LNCAP (cell line): ENCODE results near the gene THBS2.

Experiments
- TF ChIP-seq, protein P1 (sequence below): fragments of 450-650 bp; IDR thresholded peaks from 2 replicates; pipeline ENCODE4 v1.5.1; 2017; ENCODE audit warnings: mild to moderate bottlenecking

The THBS2 gene

DNA sequence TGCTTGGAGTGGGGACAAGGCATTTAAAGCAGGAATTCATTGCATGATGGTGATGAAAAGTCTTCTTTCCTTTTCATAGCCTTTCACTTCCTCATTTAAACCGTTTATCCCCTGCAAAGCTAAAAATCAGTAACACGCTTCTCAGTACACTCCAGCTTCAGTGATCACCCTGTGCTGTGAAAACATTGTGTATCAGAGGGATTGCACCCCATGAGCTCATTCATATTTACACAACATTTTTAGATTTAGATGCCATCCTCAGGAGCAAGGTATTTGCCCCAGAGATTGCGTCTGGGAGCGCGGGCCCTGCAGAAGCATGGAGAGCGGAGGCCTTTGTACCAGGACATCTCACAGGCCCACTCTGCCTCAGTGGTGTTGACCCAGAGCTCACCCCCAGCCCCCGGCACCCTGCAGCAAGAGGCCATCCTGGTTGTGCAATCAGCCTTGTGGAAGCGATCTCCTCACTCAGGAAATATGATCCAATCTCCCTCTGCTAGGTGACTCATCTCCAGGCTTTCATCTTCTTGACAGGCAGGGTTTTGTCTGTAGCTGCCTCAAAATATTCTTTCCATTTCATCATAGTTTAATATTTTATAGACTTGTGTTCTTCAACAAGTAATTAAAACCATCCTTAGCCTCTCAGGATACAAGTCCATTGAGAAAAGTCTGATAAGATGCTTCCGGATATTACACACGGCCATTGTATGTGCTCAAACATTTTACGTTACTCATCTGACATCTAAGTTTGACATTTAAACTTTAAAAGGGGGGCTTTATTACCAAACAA lies 38.9 kb upstream of the THBS2 start:
- TF ChIP-seq, protein P1, sequence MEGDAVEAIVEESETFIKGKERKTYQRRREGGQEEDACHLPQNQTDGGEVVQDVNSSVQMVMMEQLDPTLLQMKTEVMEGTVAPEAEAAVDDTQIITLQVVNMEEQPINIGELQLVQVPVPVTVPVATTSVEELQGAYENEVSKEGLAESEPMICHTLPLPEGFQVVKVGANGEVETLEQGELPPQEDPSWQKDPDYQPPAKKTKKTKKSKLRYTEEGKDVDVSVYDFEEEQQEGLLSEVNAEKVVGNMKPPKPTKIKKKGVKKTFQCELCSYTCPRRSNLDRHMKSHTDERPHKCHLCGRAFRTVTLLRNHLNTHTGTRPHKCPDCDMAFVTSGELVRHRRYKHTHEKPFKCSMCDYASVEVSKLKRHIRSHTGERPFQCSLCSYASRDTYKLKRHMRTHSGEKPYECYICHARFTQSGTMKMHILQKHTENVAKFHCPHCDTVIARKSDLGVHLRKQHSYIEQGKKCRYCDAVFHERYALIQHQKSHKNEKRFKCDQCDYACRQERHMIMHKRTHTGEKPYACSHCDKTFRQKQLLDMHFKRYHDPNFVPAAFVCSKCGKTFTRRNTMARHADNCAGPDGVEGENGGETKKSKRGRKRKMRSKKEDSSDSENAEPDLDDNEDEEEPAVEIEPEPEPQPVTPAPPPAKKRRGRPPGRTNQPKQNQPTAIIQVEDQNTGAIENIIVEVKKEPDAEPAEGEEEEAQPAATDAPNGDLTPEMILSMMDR, result no peak

DNA sequence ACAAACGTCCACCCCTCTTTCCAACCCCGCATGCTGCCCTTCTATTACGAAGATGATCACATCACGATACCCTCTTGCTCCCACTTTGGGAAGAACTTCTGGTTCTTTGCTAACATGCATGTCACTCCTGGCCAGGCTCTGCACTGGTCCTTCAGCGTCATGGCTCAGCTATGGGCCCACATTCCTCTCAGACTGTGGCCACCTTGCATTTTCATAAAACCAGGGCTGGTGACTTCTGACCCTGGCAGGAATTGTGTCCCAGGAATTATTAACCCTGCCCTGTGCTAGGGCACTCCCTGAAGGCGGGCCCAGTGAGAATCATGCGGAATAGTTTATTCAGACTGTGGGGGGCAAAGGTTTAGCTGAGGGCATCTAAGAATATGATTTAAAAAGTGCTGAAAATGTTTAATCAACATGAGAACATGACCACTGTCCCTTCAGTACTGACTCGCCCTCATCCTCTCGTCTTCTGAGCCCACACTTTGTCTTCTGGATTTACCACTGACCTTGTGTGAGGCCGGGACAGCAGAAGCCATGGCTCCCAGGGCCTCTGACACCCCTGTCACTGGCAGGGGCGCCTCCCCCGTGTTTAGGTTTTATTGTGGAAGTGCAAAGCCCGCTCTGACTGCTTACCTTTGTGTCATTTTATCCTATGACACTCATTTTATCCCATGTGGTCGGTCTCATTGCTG lies 38.1 kb upstream of the THBS2 start:
- TF ChIP-seq, protein P1, result no peak

DNA sequence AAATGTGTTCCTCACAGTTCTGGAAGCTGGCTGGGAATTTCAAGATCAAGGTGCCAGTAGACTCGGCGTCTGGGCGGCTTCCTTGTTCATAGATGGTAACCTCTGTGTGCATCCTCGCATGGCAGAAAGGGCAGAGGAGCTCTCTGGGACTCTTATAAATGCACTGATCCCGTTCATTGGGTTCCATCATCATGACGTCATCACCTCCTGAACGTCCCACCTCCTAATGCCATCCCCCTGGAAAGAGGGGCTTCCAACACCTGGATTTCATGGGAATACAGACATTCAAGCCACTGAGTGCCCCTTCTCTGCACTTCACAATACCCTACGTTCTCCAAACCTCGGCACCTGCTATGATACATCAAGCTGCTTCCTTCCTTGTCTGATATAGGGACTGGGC lies 37.5 kb upstream of the THBS2 start:
- TF ChIP-seq, protein P1, result no peak

DNA sequence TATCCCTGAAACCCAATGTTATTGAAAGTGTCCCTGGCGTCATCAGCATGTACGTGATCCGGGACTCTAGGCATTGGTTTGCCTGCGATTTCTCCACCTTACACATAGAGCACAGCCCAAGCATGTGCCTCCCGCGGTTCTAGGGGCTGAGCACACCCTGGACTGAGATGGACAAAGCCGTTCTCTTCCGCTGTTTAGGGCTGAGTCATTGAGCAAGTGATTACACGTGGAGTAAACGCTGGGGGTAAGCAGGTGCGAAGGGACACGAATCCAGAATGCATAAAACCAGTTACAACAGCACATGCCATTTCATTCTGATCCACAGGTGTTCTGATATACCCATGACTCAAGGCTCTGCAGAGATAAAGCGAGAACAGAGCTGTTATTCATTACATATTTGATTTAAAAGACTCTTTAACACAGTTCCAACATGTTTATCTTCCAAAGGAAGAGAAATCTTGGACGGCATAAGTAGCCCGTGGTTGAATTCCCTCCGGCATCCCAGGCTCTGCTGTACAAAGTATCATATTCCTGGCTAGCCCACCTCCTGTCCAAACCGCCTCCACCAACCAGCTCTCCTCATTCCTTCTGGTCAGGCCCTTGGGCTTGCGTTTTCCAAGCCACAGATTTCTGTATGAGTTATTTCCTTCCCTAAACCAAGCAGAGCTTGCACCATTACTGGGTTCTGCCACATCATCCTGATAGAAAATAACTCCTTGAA lies 36.1 kb upstream of the THBS2 start:
- TF ChIP-seq, protein P1, result no peak

DNA sequence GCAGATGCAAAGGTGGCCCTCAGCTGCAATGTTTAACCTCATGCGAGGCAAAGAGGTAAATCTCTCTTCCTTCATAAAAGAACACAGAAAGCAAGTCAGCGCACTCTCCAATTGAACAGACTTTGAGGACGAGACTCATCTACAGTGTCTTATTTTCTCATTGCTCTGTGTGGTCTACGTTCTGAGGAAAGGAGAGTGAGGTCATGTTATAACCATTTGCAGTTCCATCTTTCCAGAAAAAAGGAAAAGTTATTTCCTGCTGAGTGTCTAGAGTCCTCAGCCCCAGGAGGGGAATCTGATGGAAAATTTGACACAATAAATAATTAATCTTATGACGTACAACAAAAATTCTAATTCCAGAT lies 35.6 kb upstream of the THBS2 start:
- TF ChIP-seq, protein P1, result no peak

DNA sequence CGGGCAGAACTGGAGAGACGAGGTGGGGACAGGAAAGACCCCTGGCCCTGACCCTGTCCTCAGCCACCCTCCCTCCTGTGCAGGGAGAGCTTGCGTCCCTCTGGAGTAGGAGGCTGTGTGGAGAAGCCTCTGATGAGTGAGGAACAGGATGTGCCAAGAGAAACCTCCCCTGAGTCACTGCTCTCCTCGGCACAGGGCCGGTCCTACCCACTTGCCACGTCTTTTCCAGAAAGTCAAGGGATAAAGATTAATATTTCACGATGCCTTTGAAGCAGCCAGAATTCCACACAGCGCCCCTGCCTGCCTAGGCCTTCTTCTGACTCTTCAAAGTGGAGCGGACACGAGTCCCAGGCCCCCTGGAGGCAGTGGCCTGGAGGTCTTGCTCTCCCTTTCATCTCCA lies 34.9 kb upstream of the THBS2 start:
- TF ChIP-seq, protein P1, result no peak

DNA sequence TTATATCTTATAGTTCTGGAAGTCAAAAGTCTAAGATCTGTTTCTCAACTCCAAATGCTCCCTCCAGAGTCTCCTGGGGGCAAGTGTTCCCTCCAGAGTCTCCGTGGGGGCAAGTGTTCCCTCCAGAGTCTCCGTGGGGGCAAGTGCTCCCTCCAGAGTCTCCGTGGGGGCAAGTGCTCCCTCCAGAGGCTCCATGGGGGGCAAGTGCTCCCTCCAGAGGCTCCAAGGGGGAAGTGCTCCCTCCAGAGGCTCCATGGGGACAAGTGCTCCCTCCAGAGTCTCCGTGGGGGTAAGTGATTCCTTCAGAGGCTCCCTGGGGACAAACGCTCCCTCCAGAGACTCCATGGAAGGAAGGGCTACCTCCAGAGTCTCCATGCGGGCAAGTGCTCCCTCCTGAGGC lies 34.0 kb upstream of the THBS2 start:
- TF ChIP-seq, protein P1, result no peak
